OCI-LY7 (cell line): Measurements from ENCODE around the gene KIF12. TPM values are rescaled to one million over a fixed set of nuclear protein-coding genes. Genes with fewer than 3 reads are reported as not detected.
A peak's percentile ranks its signal among the peaks of the same experiment; 100 is the strongest.

Source experiments
- BruUV-seq: library from RNA; stranded (reverse); fragments of 400-500 nt; replicated peaks from 2 replicates; lab custom pipeline; 2021; lab: Mats Ljungman, UMichigan
- CTCF ChIA-PET: fragments of 300-600 bp; sonication (Branson Sonifier 250); formaldehyde crosslinking; loops from one replicate; lab custom pipeline; 2022; ENCODE audit warnings: antibody characterized with exemption; ENCODE audit not compliant: unreplicated experiment; lab: Charles Lee
- POLR2A ChIA-PET: fragments of 300-600 bp; sonication (Branson Sonifier 250); formaldehyde crosslinking; loops from one replicate; lab custom pipeline; 2022; ENCODE audit warnings: antibody characterized with exemption; lab: Charles Lee
- DNase-seq: peaks from one replicate; pipeline ENCODE4 v3.0.0-alpha.2; 2015; ENCODE audit warnings: low spot score
- H2AFZ ChIP-seq: fragments of 200-600 bp; sonication (generic), shearing (Covaris generic); 2 replicates; pipeline ENCODE4 v1.6.1; 2014; ENCODE audit warnings: mild to moderate bottlenecking, antibody characterized with exemption, low read length, moderate library complexity
- H3K27ac ChIP-seq: fragments of 200-600 bp; sonication (generic); 2 replicates; pipeline ENCODE4 v1.5.1; 2014; ENCODE audit warnings: mixed run types, low read depth, mild to moderate bottlenecking, moderate library complexity, low read length, inconsistent platforms; ENCODE audit not compliant: poor library complexity, severe bottlenecking
- H3K36me3 ChIP-seq: fragments of 200-600 bp; sonication (generic); 2 replicates; pipeline ENCODE4 v1.6.1; 2014; ENCODE audit warnings: mild to moderate bottlenecking, antibody characterized with exemption, low read length, moderate library complexity, mixed read lengths; ENCODE audit not compliant: insufficient read depth
- H3K4me1 ChIP-seq: fragments of 200-600 bp; sonication (generic); 2 replicates; pipeline ENCODE4 v1.5.1; 2014; ENCODE audit warnings: mild to moderate bottlenecking, low read length; ENCODE audit not compliant: insufficient read depth, poor library complexity, severe bottlenecking
- H3K4me2 ChIP-seq: fragments of 200-600 bp; sonication (generic); 2 replicates; pipeline ENCODE4 v1.6.1; 2014; ENCODE audit warnings: mild to moderate bottlenecking, low read length
- H3K4me3 ChIP-seq: fragments of 200-600 bp; sonication (generic); 2 replicates; pipeline ENCODE4 v1.5.1; 2014; ENCODE audit warnings: mild to moderate bottlenecking, low read depth, low read length; ENCODE audit not compliant: poor library complexity, severe bottlenecking
- H3K79me2 ChIP-seq: fragments of 200-600 bp; sonication (generic); 2 replicates; pipeline ENCODE4 v1.6.1; 2016; ENCODE audit warnings: low read depth, mild to moderate bottlenecking, low read length, moderate library complexity, mixed read lengths; ENCODE audit not compliant: insufficient read depth
- H3K9me2 ChIP-seq: fragments of 200-600 bp; sonication (generic); 2 replicates; pipeline ENCODE4 v1.6.1; 2016; ENCODE audit warnings: mild to moderate bottlenecking, low read length, mixed read lengths; ENCODE audit not compliant: insufficient read depth
- H3K9me3 ChIP-seq: fragments of 200-600 bp; sonication (generic); 2 replicates; pipeline ENCODE4 v1.6.1; 2014; ENCODE audit warnings: mild to moderate bottlenecking, mixed run types, low read length, mixed read lengths
- H4K20me1 ChIP-seq: fragments of 200-600 bp; sonication (generic); 2 replicates; pipeline ENCODE4 v1.6.1; 2014; ENCODE audit warnings: mild to moderate bottlenecking, antibody characterized with exemption, low read length, moderate library complexity, mixed read lengths; ENCODE audit not compliant: insufficient read depth
- CTCF ChIP-seq: fragments of 200-600 bp; sonication (generic); conservative IDR thresholded peaks from 2 replicates; pipeline ENCODE4 v1.5.1; 2014; ENCODE audit warnings: mild to moderate bottlenecking, antibody characterized with exemption, low read length, moderate library complexity, mixed read lengths
- EZH2phosphoT487 ChIP-seq: fragments of 200-600 bp; sonication (generic); IDR thresholded peaks from 2 replicates; pipeline ENCODE4 v1.6.1; 2018; ENCODE audit warnings: low read depth, borderline replicate concordance, mild to moderate bottlenecking, mixed run types, antibody characterized with exemption, low read length, moderate library complexity, mixed read lengths
- intact Hi-C: fragments of 100-400 bp; cut with micrococcal nuclease; formaldehyde crosslinking; loops from one replicate; pipeline ENCODE4 v1.10.0; 2022; ENCODE audit not compliant: unreplicated experiment
- total RNA-seq, 2 experiments: library from RNA; depleted of rRNA in 1 of 2; stranded (reverse); fragments of >200 nt in 1 of 2; shearing (Covaris generic) in 1 of 2; gene quantifications; 2 replicates each; pipeline ENCODE4 v1.2.3, GENCODE V29; 2014 to 2022

Gene KIF12
- total RNA-seq, 2 experiments from 2014 or later: not detected

- H3K79me2 ChIP-seq: no peaks in the 10 kb centered on the region
- H3K4me3 ChIP-seq: no peak overlapping the region
- no TSS peak for BruUV-seq
- H3K4me1 ChIP-seq: no peaks in the 10 kb centered on the region
- H3K4me2 ChIP-seq: no peak overlapping the region
- CTCF ChIA-PET: no interaction called here
- no peaks in the 10 kb centered on the region for H3K9me2 ChIP-seq
- TF ChIP-seq EZH2phosphoT487 (no peak), CTCF (no peak)
- no peaks in the 10 kb centered on the region for H3K9me3 ChIP-seq
- intact Hi-C loops: no loop called here
- H3K27ac ChIP-seq: no peak overlapping the region
- POLR2A ChIA-PET: no interaction called here
- no peaks in the 10 kb centered on the region for H4K20me1 ChIP-seq
- no peaks in the 10 kb centered on the region for H3K36me3 ChIP-seq
- no peak overlapping the region for H2AFZ ChIP-seq
- DNase-seq: no peak
Measured at GRCh38 chr9:114048533-114049415, 50.3 kb downstream of the KIF12 start.

- peak; percentile 15 for DNase-seq
- no peak overlapping the region for H3K27ac ChIP-seq
- H3K4me3 ChIP-seq: no peak overlapping the region
- CTCF ChIA-PET: no interaction called here
- no peaks in the 10 kb centered on the region for H3K79me2 ChIP-seq
- no TSS peak for BruUV-seq
- H3K4me1 ChIP-seq: no peaks in the 10 kb centered on the region
- H2AFZ ChIP-seq: no peak overlapping the region
- no peaks in the 10 kb centered on the region for H3K36me3 ChIP-seq
- H3K4me2 ChIP-seq: no peak overlapping the region
- POLR2A ChIA-PET: no interaction called here
- intact Hi-C loops: no loop called here
- TF ChIP-seq CTCF (peak; percentile 64), EZH2phosphoT487 (no peak)
- H3K9me3 ChIP-seq: no peaks in the 10 kb centered on the region
- no peaks in the 10 kb centered on the region for H4K20me1 ChIP-seq
- H3K9me2 ChIP-seq: no peaks in the 10 kb centered on the region
Measured at GRCh38 chr9:114047717-114048116, 51.4 kb downstream of the KIF12 start.

GRCh38 chr9:114046875-114047274, 52.2 kb downstream of the KIF12 start:
- intact Hi-C loops: no loop called here
- TF ChIP-seq EZH2phosphoT487 (no peak), CTCF (no peak)
- CTCF ChIA-PET: no interaction called here
- no peaks in the 10 kb centered on the region for H4K20me1 ChIP-seq
- no TSS peak for BruUV-seq
- H3K9me3 ChIP-seq: no peaks in the 10 kb centered on the region
- POLR2A ChIA-PET: interaction anchor here (1.0 kb wide), 1 partner anchor 19 kb away, joined by 3 read pairs; no protein-coding TSS in a partner anchor
- H3K9me2 ChIP-seq: no peaks in the 10 kb centered on the region
- no peaks in the 10 kb centered on the region for H3K36me3 ChIP-seq
- no peak for DNase-seq
- H3K4me1 ChIP-seq: no peaks in the 10 kb centered on the region
- H3K4me3 ChIP-seq: no peak overlapping the region
- no peak overlapping the region for H3K4me2 ChIP-seq
- H3K79me2 ChIP-seq: no peaks in the 10 kb centered on the region
- no peak overlapping the region for H3K27ac ChIP-seq
- H2AFZ ChIP-seq: no peak overlapping the region
